ENCODE data around the gene DDX3X. TPM values are rescaled to one million over a fixed set of nuclear protein-coding genes. Genes with fewer than 3 reads are reported as not detected.
"Not testable (repeated sequence)": the region's sequence is repeated elsewhere in the genome, so short reads cannot be mapped to it uniquely, and the experiment has no call there.

DDX3X gene
- polyA plus RNA-seq, 1 donor = 111 TPM

GRCh38 chrX:41373989-41374606 is 40.1 kb downstream of the DDX3X start:
- DNase-seq = no peak

GRCh38 chrX:41377624-41378023 is 43.7 kb downstream of the DDX3X start:
- no peak for DNase-seq

GRCh38 chrX:41381685-41382084 is 47.7 kb downstream of the DDX3X start:
- DNase-seq = no peak

- DNase-seq = no peak
Observed at GRCh38 chrX:41382714-41383645, 49.0 kb downstream of the DDX3X start.

- DNase-seq = no peak
Observed at GRCh38 chrX:41384051-41384705, 50.2 kb downstream of the DDX3X start.

- no peak for DNase-seq
Observed at GRCh38 chrX:41386222-41386990, 52.4 kb downstream of the DDX3X start.

GRCh38 chrX:41388543-41388942 is 54.6 kb downstream of the DDX3X start:
- DNase-seq = no peak

GRCh38 chrX:41389311-41389888 is 55.4 kb downstream of the DDX3X start:
- DNase-seq = no peak

GRCh38 chrX:41390576-41390975 is 56.6 kb downstream of the DDX3X start:
- not testable (repeated sequence) for DNase-seq

GRCh38 chrX:41391606-41392005 is 57.6 kb downstream of the DDX3X start:
- DNase-seq = no peak

GRCh38 chrX:41394293-41394692 is 60.3 kb downstream of the DDX3X start:
- DNase-seq = no peak

GRCh38 chrX:41397219-41397618 is 63.3 kb downstream of the DDX3X start:
- no peak for DNase-seq

GRCh38 chrX:41397768-41398167 is 63.8 kb downstream of the DDX3X start:
- no peak for DNase-seq

GRCh38 chrX:41402556-41402955 is 68.6 kb downstream of the DDX3X start:
- DNase-seq = not testable (repeated sequence)

GRCh38 chrX:41405551-41405950 is 71.6 kb downstream of the DDX3X start:
- DNase-seq = no peak

GRCh38 chrX:41406201-41406600 is 72.2 kb downstream of the DDX3X start:
- DNase-seq = no peak

GRCh38 chrX:41407816-41408215 is 73.9 kb downstream of the DDX3X start:
- DNase-seq = no peak

GRCh38 chrX:41408576-41408975 is 74.6 kb downstream of the DDX3X start:
- DNase-seq = no peak

- DNase-seq = no peak
Observed at GRCh38 chrX:41409006-41409405, 75.0 kb downstream of the DDX3X start.

GRCh38 chrX:41411222-41411621 is 77.3 kb downstream of the DDX3X start:
- not testable (repeated sequence) for DNase-seq

- DNase-seq = no peak
Observed at GRCh38 chrX:41412261-41413081, 78.5 kb downstream of the DDX3X start.
